Stimulated activated CD4-positive, alpha-beta T cell treated with anti-CD3 and anti-CD28 coated beads, Interleukin-4, amount 100 ng/mL, for 1 hour (primary cell): Measurements from ENCODE around the gene TTLL6.
"Not testable (repeated sequence)": the region's sequence is repeated elsewhere in the genome, so short reads cannot be mapped to it uniquely, and the experiment has no call there.

Experiments used
- DNase-seq: peaks from one replicate; pipeline ENCODE4 v3.0.0-alpha.2; 2020

Gene TTLL6

DNA sequence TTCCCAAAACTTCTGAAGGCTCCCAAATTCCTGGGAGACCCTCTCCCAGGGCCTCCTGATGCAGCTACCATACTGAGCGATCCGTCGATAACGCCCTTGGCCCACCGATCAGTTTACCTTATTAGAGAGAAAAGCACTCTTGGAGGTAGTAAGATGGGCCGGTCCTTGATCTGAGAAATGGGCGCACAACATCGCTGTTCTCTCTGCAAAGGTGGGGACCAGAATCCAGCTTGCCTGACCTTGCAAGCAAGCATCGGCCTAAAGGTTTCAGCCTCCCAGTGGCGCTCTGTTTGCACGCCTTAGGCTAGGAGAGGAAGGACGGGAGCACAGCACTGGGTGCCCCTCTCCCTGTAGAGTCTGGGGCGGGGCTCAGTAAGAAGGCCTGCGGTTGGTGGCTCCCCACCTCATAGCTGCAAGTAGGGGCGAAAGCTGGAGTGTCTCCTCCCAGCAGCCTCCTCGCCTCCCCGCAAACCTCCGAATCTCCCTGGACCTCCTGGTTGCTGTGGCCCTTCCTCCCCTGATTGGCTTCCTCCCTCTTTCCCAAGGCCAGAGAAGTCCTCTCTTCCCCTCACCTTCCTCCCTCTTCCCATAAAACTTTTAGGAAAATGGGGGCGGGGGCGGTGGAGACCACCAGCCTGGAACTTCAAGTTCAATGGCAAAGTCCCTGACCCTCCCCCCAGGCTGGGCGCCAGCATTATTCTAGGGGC is 94.7 kb downstream of the TTLL6 start, which contains the start of gene PRAC1:
Gene PRAC1, minus strand, starts transcription at position 318 of the 707 bp plus-strand sequence. Its CDS starts 126 bp downstream, at position 192.
- no peak for DNase-seq

DNA sequence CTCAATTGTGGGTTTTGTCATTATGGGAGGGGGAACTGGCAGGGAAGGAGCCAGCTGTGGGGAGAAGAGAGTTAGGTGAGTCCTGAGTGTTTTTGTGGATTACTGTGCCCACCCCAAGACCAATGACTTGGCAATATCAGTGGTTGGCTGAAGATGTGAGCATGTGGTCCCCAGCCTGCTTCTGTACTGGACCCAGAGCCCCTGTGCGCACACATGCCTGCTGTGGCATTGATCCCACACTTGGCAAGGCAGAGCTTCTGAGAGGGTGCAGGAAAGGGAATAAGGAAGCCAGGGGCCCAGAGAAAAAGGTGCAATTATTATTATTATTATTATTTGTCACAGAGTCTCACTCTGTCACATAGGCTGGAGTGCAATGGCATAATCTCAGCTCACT is 96.0 kb downstream of the TTLL6 start:
- DNase-seq: no peak

DNA sequence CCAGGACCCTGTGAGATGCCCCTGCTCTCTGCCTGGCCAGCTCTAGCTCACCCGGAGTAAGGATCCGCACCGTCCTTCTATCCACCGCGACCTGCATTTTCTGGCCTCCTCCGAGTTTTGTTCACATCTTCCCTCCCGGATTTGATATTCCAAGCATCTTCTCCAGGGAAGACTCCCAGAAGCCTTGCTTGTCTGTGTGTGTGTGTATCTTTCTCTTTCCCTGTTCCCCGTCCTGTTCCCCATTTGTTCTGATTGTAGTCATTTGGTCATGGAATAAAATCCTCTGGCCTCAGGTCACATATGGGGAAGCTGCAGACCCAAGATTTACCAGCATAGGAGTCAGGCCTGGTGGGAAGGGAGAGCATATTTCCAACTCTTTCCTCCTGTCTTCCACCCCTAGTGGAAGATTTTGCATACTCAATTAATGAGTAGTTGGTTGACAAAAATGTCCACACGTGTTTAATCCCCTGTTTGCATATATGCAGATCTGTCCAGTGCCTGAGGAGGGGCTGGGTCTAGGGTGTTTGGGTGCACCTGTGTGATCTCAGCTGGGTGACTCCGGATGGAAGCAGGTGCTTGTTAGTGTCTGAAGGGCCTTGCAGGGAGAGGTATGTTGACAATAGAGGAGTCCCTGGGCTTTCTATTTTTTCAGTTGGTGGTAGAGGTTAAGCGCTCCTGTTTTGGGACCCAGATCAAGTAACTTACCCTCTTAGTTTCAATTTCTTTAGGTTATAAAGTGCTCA is 96.6 kb downstream of the TTLL6 start:
- DNase-seq: no peak

DNA sequence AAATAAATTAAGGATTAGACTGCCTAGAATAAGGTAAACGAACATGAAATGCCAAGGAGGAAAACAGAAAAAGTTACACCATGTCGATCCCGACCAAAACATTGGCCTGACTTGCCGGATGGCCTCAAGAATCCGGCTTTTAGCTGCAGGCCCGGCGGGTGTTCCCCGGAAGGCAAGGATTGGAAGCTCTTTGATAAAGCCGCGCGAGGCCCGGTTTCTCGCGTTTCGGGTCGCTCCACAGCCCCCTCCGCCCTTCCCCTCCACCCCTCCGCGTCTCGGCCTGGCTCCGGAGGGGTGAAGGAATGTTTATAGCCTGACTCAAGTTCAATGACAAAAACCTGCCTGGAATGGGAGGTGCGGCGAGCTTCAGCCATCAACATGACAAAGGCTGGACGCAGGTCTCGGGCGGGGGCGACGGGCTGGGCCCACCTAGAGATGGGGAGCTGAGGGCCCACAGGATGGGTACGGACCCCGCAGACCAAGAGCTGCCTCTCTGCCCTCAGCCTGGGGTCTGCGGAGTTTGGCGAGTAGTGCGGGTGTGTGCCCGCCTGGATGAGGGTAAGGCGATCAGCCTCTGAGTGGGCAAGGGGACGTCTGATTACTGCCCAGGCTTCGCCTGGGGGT is 97.3 kb downstream of the TTLL6 start:
- DNase-seq: no peak

DNA sequence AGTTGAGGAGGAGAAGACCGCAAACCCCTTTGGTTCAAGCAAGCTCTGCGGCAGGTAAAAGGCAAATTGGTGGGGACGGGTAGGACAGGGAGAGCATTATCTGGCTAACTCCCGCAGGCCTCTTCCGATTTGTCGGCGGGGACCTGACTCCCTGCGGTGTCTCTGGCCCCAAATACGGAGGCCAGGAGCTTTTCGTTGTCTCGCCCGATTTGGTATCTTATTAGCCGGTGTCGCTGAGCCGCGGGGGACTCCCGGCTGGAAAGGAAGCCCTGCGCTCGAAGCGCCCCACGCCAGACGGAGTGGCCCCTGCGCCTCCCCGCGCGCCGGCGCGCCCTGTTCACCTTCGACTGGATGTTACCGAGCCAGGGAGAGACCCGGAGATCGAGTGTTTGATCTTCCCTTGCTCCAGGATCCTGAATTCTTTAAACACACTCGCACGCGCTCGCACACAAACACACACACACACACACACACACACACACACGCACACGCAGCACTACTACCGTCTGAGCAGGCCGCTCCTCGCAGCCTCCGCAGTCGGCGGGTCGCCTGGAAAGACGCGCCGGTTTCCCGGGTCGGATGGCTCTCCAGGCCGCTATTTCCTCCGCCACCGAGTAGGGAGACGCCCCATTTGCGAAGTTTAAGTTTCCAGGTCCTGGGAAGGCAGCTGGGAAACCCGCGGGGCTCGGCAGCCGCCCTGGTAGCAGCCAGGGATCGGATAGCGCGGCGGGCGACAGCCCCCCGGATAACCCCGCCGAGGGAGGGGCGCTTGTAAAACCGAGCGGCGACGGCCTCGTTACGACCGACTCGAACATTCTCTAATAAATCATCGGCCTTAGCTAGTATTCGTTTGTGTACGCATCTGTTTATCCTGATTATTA is 98.0 kb downstream of the TTLL6 start:
- no peak for DNase-seq

DNA sequence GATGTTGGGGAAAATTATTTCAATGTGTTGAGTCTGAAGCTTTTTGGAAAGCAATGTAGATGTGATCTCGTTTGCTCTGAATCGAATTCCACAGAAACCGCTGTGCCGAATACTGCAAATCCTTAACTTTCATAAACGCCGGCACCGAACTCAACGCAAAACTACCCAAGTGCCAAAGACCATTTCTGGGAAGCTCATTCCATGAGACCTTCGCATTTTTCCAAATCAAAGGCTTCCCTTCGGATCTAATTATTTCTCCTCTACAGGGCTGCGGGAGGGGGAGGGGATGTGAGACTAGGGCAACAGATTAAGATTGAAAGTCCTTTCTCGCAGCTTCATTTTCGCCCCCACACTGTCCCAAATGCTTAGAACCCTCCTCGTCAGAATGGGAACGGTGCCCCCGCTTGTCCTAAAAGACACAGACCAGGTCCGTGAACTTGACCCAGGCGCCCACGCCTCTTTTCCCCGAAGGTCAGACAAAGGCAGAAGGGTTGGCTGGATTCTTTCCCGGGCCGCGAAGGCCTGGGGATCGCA is 98.7 kb downstream of the TTLL6 start:
- DNase-seq: no peak

DNA sequence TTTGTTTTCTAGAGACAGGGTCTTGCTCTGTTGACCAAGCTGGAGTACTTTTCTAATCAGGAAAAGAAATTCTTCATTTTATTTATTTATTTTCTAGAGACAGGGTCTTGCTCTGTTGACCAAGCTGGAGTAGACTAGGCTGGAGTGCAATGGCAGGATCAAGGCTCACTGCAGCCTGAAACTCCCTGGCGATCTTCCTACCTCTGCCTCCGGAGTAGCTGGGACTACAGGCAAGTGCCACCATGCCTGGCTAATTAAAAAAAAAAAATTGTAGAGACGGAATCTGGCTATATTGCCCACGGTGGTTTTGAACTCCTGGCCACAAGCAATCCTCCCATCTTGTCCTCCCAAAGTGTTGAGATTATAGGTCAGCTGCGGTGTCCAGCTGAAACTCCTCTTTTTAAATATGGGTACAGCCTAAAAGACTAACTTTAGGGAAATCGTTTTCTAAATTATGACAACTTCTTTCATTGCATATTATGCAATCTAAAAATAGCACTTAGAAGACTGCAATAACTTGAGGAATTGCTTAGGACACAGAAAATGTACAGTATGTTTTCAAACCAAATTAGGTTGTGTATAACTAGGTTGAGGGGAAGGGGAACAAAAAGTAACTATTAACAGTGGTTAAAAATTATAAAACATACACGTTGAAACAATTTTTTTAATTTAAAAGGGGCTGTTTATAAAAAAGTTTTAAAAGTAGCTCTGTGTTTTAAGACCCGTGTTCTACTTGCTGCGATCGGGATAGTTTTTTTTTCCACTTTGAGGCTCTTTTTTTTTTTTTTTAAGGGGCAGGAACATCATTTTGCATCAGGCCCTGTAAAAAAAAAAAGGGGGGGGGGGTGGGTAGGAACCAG is 99.4 kb downstream of the TTLL6 start:
- no peak for DNase-seq

GRCh38 chr17:48716549-48716948 is 100.5 kb downstream of the TTLL6 start:
- DNase-seq: not testable (repeated sequence)

- no peak for DNase-seq
Measured at GRCh38 chr17:48715496-48716399, 101.3 kb downstream of the TTLL6 start.
